GM19035 (cell line): ENCODE results near the gene DOHH.
"Not testable (repeated sequence)": the region's sequence is repeated elsewhere in the genome, so short reads cannot be mapped to it uniquely, and the experiment has no call there.

Source experiments
- ATAC-seq: cut with Tn5 transposase; IDR thresholded peaks from one replicate; pipeline ENCODE4 v1.9.1; 2021; ENCODE audit not compliant: unreplicated experiment

DOHH gene

DNA sequence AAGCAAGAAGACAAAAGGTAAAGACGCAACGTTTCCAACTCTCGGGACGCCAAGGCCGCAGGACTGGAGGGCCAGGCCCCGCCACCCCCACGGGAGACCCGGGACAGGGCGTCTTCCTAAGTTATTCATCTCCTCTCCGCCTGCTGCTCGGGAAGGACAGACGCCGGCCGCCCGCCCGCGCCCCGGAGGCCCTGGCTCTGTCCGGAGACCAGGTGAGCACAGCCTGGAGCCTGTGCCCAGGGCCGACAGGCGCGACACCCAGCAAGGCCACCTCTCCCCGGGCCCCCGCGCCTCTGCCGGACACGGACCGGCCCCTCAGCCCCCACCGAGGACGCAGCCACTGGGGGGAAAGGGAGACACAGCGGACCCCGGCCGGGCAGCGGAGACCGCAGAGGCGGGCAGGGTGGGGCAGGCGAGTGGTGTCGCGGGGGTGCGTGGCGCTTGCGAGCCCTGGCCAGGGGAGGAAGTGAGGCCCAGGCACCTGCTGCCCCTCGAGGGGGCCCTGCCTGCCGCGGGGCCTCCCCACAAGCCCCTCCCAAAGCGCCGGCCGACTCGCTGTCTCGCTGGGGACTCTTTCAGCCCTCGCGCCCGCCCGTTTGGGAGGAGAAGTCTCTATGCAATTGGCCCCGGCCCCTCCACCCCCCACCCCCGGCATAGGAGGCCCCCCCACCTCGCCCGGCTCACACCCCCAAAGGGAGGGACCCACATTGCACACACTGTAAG is 37.3 kb downstream of the DOHH start:
- ATAC-seq, result no peak

DNA sequence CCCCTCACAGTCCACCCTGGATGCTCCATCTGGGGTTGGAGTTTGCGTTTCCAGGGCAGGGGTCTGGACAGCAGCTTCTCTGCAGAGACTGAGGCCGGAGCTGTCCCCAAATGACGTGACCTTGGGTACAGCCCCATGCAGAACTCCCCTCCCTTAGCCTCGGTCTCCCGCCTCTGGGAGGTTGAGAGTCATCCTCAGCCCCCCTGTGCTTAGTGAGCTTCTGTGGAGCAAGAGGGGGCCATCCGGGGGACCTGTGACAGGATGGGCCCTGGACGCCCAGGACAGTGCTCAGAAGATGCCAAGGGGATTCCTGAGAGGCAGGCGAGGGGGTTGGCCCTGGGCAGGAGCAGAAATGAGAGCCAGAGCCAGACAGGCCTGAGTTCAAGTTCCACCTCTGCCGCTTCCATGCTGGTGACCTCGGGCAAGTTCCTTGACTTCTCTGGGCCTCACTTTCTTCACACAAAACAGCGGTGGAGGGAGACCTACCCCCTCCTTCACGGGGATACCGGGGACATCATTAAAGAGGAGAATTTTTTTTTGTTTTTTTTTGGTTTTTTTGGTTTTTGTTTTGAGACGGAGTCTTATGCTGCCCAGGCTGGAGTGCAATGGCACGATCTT is 40.4 kb downstream of the DOHH start:
- no peak for ATAC-seq

DNA sequence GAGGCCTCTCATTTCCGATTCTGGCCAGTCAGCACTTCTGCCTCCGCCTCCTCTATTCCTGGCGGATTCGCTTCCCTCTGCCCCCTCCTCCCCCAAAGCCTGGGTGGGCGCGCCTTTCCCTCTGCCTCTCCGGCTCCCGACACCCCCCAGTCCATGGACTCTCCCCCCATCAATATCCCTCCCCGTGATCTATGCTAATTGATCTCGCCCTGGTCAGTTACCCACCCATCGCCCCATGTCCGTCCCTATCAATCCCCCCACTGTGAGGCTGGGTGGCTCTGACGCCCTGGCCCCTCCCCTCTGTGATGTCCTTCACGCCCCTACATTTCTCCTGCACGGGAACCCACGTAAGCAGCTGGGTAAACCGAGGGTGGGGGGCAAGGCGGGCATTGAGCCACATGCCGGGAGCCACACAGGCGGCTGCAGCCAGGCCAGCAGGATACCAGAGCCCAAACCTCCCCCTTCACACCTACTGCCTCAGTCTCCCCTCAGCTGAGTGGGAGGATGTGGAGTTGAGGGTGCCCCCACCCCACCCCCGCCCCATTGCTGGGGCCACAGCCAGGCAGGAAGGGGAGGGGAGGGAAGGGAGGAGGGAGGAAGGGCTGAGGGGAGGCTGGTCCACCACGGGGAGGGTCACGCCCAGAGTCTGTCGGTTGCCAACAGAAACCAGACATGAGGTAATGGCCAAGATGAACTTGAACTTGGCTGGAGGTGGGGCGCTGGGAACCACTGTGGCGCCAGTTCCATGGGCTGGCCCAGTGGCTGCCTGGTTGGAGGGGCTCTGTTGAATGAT is 41.2 kb downstream of the DOHH start:
- ATAC-seq, result no peak

DNA sequence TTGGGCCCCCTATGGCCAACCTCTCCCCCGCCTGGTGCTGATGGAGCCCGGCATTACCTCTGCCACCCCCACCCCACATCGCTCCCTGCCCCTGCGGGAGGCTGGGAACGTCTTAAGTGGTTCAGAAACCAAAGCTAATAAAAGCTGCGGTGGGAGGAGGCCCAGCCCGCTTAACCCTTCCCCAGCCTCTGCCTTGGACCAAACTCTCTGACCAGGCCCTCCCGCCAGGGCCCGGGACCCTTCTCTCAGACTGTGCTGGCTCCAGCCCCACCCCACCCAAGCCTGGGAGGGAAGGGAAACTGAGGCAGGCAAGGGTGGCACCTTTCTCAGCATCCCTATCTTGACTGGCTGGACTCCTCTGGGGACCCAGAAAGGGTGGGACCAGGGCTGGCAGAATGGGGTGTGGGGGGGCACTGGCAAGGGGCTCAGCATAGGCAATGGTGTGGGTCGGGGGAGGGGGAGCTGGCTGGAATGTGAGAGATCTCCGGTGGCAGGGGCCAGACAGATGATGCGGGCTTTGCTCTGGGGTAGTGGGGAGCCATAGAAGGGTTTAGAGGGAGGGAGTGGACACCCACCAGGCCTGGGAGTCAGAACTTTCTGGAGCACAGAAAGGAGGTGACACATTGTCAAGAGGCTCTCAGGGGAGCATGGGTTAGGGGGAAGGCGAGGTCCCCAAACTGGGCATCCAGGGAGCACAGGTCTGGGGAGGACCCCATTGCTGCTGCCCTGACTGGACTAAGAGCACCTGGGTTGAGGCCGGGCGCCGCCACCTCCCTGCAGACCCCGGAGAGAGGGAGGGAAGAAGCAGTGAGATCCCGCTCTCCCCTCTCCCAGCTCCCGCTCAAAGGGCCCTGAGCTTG is 42.0 kb downstream of the DOHH start:
- no peak for ATAC-seq

DNA sequence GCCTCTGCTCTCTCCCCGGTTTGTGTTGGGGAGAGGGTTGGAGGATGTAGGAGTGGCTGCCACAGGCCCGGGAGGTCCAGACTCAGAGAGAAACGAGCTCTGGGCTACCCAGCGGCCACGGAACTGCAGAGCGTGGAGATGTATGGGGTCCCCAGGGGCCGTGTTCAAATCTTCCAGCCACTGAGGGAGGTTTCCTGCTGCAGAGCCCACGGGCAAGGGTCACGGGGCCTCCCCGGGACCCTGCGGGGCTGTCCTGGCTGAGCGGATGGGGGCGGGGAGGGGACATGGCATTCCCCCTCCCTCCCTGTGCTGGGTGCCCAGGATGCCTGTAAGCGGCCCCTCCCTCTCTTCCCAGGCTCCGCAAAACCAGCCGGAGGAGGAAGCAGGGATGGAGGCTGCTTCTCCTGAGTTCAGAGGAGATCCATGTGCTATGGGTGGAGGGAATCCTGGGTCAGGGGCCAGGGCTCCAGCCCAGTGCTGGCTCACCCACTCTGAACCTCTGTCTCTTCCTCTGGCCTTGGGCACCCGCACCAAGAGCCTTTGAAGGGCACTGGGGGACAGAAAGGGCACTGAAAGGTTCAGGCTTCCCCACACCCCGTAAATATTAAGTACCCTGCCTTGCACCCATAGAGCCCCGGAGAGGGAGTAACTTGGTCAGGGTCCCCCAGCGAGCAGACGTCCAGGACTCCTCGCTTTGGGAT is 42.8 kb downstream of the DOHH start:
- no peak for ATAC-seq

DNA sequence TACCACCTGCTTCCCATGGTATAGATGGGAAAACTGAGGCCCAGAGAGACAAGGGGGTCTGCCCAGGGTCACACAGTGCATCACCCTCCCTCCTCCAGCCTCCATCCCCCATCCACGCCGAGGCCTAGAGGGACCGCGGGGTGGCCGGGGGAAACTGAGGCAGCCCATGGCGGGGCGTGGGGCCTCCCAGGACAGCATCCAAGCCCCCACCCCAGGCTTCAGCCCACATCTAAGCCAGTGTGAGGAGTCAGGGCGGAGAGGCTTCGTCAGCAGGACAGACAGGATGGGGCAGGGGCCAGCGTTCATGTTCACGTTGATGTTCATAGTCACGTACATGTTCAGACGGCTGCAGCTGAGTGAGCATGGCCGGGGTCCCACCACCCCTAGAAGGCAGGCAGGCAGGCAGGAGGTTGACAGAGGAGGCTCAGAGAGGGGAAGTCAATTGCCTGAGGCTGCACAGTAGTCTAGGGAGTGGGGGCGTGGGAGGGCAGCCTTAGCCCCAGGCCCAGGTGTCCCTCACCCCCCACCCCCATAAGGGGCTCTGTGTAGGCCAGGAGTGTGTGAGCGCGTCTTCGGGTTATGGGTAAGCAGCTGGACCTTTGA is 43.4 kb downstream of the DOHH start:
- no peak for ATAC-seq

DNA sequence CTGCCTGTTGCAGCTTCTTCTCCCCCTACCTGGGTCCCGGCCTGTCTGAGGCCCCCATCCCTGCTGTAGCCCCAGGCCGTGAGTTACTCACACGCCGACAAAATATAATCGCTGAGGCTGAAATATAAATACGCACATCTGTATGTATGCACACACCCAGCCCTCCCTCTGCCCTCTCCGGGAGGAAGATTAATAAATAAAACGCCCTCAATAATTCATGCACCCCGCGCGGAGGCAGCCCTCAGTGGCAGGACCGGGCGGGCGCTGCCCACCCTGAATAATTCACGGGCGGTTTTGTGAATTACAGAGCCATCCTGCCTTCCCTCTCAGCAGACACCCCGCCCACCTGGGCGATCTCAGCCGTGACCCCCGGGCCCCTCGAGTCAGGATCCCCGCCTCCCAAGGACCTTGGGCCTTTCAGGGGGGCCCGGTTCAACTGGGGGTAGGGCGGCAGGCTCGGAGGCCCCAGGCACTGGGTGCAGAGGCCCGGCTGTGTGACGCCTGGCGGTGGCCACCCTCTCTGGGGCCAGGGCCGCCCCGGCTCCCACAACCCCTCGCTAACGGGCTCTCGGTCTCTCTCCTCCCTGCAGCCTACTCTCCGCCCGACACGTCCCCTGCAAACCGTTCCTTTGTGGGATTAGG is 44.4 kb downstream of the DOHH start:
- ATAC-seq, result no peak

DNA sequence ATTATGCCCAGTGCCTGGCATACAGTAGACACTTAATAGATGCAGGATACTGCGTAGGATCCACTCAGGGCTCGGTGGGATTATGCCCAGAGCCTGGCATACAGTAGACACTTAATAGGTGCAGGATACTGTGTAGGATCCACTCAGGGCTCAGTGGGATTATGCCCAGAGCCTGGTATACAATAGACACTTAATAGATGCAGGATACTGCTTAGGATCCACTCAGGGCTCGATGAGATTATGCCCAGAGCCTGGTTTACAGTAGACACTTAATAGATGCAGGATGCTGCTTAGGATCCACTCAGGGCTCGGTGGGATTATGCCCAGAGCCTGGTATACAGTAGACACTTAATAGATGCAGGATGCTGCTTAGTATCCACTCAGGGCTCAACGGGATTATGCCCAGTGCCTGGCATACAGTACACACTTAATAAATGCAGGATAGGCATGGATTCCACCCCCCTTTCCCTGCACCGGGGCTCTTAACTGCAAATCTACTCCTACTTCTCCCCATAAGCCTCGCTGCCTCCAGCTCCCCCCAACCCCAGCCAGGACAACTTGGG is 45.0 kb downstream of the DOHH start:
- no peak for ATAC-seq

DNA sequence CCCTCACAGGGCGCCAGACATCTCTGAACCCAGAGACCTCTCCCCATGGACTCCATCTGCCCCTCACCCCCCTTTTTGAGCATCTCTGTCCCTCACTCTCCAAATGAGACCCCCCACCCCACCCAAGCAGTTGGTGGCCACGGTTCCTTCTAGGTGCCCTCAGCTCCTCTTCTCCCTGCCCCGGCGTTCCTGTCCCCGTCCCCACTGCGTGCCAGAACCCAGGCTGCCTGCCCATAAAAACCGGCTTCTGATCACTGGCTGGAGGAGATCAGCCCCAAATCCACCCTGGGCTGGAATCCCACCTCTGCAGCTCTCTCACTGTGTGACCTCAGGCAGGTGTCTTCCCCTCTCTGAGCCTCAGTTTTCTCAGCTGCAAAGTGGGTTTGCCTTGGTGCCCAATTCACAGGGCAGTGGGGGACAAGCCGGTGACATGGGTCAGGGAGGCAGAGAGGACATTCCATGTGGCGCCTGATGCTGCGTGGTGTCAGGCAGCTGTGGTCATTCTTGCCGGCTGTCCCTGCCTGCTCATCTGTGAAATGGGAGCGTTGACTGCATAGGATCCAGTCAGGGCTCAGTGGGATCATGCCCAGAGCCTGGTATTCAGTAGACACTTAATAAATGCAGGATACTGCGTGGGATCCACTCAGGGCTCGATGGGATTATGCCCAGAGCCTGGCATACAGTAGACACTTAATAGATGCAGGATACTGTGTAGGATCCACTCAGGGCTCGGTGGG is 45.6 kb downstream of the DOHH start:
- no peak for ATAC-seq

DNA sequence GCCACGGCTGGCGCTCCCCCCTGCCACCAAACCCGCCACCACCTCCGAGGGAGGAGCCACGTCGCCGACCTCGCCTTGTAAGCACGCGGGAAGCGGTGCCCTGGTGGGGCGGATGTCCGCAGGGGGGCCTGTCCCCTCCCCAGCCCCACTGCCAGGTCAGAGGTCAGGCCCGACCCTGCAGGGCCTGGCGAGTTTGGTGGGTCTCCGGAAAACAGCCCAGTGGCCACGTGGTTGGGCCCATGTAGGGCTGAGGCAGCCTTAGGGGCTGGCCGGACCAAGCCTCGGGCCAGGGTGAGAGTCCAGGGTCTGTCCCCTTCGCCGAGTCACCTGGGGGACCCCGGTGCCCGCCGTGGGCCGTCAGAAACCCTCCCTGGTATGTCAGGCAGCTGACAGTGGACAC is 46.6 kb downstream of the DOHH start:
- no peak for ATAC-seq

DNA sequence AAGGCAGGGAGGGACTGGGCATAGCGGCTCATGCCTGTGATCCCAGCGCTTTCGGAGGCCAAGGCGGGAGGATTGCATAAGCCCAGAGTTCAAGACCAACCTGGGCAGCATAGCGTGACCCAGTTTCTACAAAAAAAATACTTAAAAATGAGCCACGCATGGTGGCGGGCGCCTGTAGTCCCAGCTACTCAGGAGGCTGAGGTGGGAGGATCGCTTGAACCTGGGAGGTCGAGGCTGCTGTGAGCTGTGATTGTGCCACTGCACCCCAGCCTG is 47.6 kb downstream of the DOHH start:
- ATAC-seq, result not testable (repeated sequence)

DNA sequence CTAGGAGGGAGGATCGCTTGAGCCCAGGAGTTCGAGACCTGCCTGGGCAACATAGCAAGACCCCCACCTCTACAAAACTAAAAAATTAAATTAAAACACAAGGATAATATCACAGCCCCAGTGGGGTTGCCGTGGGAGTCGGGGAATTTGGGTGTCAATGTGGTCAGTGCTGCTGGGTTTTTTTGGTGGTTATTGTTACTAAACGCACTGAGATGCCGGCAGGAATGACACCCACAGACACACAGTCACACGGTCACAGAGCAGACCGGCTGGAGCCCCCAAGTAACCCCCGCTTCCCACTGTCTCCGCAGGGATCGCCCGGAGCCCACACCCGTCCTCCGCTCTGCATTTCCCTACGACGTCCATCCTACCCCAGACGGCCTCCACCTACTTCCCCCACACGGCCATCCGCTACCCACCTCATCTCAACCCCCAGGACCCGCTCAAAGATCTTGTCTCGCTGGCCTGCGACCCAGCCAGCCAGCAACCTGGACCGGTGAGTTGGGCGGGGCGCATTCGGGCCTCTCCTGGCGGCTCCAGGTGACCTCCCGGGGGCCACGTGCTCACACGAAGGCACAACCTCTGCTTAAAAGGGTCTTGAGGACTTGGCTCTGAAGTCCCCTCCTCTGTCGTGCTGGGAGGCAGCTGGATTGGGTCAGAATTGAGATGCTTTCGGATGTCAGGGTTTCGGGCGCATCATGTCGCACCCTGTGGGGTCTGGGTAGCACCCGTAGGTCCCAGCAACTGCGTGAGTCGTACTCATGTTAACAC is 48.1 kb downstream of the DOHH start:
- ATAC-seq, result no peak

DNA sequence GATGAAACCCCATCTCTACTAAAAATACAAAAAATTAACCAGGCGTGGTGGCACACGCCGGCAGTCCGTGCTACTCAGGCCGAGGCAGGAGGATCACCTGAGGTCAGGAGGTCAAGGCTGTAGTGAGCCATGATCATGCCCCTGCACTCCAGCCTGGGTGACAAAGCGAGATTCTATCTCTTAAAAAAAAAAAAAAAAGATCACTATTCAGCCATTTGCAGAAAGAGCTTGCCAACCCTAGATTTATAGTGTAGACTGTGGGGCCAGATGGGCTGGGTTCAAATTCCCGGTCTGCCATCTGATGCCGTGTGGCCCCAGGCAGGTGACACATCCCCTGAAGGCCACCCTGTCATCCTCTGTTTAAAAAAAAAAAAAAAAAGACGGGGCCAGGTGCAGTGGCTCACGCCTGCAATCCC is 49.0 kb downstream of the DOHH start:
- ATAC-seq, result no peak

DNA sequence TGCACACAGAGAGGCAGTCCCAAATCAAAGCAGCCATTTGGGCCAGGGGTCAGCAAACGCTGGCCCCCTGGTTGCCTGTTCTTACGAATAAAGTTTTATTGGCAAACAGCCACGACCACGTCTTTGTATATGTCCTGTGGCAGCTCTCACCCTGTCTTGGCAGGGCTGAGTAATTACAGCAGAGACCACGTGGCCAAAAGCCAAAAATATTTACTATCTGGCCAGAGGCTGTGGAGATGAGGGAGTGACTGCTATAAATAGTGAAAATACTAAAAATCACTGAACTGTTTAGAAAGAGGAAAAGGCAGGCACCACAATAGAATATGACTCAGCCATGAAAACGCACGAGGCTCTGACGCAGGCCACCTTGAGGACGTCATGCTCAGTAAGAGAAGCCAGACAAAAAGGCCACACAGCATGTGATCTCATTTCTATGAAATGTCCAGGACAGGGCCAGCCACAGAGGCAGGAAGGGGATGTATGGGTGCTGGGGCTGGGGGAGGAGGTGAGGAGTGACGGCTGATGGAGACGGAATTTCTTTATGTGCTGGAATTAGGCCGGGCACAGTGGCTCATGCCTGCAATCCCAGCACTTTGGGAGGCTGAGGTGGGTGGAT is 49.6 kb downstream of the DOHH start:
- no peak for ATAC-seq

DNA sequence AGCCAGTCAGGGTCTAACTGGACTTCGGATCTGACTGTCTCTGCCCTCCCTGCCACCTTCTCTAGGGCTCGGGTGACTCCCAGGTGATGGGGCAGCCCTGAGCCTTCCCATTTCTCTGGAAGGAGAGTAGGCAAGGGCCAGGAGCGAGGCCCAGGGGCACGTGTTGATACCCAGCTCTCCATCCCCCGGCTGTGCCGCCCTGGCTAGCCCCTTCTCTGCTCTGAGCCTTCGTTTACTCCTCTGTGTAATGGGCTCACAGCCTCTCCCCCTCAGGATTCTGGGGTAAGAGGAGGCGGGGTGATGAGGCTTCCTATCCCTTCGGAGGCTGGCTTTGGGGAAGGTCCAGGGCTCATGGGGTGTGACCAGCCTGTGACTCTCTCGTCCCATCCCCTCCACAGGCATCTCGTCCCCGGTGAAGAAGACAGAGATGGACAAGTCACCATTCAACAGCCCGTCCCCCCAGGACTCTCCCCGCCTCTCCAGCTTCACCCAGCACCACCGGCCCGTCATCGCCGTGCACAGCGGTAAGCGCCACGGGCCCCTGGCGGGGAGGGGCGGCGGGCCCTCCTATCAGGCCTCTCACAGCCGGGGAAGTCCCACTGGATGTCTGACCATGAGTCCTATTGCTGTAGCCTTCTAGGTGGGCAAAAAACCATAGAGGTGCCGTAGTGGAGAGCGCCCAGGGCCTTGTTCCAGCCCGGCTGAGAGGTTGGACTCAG is 51.7 kb downstream of the DOHH start:
- ATAC-seq, result no peak

DNA sequence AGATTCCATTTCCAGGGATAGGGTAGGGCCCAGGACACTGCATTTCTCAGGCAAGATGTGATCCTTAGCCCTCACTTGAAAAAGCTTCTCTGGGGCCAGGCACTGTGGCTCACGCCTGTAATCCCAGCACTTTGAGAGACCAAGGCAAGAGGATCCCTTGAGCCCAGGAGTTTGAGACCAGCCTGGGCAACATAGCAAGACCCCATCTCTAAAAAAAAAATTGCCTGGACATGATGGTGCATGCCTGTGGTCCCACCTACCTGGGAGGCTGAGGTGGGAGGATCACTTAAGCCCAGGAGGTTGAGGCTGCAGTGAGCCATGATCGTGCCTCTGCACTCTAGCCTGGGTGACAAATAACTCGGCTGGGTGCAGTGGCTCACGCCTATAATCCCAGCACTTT is 53.8 kb downstream of the DOHH start:
- ATAC-seq, result not testable (repeated sequence)

DNA sequence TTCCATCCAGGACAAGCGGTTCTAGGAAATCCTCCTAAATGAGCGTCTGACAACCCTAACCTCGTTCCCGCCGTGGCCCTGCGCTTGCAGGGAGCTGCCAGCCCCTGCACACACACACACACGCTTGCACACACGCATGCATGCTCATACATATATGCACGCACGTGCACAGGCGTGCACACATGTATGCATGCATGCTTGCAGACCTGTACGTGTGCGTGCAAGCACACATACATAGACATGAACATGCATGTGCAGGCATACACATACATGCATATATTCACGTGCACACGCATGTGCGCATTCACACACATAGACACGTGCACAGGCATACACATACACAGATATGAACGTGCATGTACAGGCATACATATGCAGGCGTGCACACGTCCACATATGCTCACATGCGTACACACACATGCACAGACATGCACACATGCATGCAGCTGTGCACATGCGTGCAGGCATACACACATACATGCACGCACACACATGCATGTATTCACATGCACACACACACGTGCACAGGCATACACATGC is 55.7 kb downstream of the DOHH start:
- no peak for ATAC-seq
